Suppressor macrophage treated with lipopolysaccharide for 1 hour (primary cell): ENCODE measurements around the gene ZDHHC1.
"Not testable (repeated sequence)": the region's sequence is repeated elsewhere in the genome, so short reads cannot be mapped to it uniquely, and the experiment has no call there.

Experiments used
- DNase-seq, 3 donors: peaks; one replicate each; pipeline ENCODE4 v3.0.0-alpha.2; 2020 to 2022

Gene ZDHHC1

DNA sequence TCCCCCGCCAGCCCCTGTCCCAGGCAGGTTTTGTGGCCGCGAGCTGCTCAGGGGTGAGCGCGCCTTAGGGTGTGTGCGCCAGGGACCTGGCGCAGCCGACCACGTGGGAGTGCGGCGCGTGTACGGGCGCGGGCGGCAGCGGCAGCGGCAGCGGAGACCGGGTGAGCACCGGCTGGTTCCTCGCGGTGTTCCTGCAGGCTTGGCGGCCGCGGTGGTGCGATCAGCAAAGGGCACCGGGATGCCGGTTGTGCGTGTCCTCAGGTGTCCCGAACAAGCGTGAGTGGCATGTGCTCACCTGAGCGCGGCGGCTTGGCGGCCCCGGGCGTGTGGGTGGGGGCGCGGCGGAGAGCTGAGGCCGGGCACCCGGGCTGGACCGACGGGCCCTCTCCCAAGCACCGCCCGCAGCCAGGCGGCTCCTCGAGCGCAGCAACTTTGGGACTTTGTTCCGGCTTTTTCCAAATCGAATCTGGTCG, 14.3 kb upstream of the ZDHHC1 start:
- peak in 2 of 3 donors; percentile 45 to 51 for DNase-seq

- no peak for DNase-seq
Measured at GRCh38 chr16:67429799-67430503, 13.7 kb upstream of the ZDHHC1 start.

DNA sequence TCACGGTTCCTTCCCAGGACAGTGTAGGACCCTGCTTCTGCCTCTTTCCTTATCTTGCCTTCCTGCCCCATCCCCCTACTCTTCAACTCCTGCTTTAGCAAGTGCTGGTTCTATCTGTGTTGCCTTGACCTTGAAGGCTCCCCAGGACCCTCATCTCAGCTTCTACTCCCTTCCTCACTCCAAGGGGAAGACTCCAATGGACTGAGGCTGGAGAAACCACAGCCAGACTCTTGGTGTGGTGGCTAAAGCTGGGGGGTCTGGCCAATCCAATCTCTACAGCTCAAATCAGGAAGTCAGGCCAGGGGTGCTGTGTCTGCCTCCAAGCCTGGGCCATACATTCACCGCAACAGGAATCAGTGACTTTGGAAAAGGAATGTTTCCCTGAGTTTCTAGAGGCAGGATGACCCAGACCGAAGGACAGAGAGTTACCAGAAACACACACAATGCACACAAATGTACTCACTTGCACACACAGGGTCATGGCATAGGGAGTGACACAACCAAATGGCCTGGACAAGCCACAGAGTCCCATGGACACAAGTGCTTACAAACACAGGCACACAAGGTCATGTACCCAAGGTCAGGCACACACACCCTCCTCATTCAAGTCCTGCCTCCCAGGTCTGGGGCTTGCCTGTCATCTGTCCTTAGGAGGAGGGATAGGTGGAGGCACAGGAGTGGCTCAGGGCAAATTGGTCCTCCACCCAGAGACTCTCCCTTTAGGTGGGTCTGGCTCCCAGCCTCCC, 12.9 kb upstream of the ZDHHC1 start:
- no peak for DNase-seq

DNA sequence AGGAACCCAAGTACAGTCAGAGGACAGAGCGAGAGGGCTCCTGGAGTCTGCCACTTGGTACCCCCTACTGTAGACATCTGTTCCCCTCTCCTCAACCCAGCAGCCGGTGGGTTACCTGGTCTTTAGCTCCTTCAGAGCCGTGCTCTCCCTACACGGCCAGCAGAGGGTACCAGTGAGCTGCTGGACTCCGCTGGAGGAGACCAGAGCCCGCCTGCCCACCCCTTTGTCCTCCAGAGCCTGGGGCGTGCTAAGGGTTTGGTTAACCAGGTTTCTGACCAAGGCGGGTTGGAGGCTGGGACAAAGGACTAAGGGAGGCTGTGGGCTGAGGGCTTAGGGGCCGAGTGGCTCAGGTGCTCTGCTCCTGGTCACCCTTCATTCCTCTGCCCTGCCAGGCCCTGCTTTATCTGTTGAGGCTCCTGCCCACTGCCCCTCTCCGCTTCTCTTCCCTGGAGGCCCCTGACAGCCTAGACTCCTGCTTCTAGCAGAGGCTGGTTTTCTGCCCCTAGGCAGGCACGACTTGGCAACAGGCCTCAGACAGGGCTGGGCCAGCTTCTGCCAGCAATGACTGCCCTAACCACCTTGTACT, 12.0 kb upstream of the ZDHHC1 start:
- peak; percentile 71 to 84 (median 76) for DNase-seq

GRCh38 chr16:67426950-67427349, 10.7 kb upstream of the ZDHHC1 start:
- DNase-seq, result no peak

DNA sequence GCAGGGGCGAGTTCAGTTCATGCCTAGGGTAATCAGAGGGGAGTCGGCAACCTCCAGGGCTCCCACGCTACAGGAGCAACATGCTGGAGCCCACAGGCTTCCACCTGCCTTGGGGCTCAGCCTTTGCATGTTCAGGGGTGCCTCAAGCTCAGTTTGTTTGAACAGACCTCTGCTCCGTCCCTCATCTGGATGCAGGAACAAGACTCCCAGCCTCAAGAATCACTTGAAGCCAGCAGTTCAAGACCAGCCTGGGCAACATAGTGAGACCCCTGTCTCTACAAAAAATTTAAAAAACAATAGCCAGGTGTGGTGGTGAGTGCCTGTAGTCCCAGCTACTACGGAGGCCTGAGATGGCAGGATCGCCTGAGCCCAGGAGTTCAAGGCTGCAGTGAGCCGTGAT, 9.7 kb upstream of the ZDHHC1 start:
- DNase-seq, result no peak

DNA sequence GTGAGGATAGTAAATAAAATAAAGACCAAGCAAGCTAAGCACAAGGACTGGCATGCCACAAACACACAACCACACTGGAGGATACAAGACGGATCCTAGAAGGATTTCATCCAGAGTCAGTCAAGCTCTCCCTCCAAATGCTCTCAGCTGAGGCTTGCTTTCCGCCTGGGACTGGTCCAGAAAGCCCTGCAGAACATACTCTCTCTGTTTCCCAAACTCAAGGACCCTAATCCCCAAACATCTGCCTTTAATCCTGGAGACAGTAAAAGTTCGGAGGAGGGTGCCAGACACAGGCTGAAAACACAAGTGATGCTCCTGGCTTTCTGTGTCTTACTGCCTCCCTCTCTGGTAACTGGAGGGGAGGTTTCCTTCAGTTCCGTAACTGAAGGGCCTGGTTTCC, 9.3 kb upstream of the ZDHHC1 start:
- no peak for DNase-seq

GRCh38 chr16:67425061-67425460, 8.8 kb upstream of the ZDHHC1 start:
- no peak for DNase-seq

DNA sequence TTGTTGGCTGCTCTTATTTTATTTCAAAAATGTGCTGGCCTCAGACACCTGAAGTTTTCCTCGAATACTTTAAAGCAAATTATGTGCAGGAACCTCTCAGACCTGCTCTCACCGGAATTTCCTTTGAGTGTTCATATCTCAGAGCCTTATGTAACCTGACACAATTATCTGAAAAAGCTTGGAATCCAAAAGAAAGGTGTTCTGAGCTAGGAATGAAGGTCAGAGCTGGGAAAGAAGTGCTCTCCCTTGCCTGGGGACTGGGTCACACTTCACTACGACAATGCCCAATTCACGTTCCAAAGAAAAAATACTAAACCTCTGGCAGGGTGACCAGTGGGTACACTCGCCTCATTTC, 8.0 kb upstream of the ZDHHC1 start:
- no peak for DNase-seq

GRCh38 chr16:67423611-67424260, 7.5 kb upstream of the ZDHHC1 start:
- DNase-seq, result no peak

DNA sequence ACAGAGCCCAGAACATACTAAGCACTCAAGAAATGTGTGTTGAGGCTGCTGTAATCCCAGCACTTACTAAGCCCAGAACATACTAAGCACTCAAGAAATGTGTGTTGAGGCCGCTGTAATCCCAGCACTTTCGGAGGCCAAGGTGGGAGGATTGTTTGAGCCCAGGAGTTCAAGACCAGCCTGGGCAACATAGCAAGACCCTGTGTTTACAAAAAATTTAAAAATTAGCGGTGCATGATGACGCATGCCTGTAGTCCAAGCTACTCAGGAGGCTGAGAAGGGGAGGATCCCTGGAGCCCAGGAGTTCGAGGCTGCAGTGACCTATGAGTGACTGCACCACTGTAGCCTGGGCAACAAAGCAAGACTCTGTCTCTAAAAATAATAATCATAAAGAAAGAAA, 6.7 kb upstream of the ZDHHC1 start:
- DNase-seq, result no peak

GRCh38 chr16:67421030-67421429, 4.8 kb upstream of the ZDHHC1 start:
- no peak for DNase-seq

GRCh38 chr16:67419931-67420330, 3.7 kb upstream of the ZDHHC1 start:
- DNase-seq, result no peak

DNA sequence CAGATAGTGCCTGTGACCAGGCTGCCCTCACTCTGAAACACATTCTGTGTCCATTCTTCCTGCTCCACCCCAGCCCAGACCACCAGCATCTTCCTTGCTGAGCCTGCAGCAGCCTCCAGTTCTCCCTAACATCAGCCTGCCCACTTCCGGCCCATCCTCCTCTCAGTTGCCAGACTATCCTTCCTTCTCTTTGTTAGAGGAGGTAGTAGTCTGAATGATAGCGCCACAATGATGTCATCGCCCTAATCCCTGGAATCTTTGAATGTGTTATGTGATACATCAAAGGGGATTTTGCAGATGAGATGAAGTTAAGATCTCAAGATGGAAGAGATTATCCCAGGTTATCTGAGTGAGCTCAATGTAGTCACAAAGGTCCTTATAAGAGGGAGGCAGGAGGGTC, 3.2 kb upstream of the ZDHHC1 start:
- DNase-seq, result no peak

GRCh38 chr16:67417333-67418061, 1.2 kb upstream of the ZDHHC1 start:
- no peak for DNase-seq

DNA sequence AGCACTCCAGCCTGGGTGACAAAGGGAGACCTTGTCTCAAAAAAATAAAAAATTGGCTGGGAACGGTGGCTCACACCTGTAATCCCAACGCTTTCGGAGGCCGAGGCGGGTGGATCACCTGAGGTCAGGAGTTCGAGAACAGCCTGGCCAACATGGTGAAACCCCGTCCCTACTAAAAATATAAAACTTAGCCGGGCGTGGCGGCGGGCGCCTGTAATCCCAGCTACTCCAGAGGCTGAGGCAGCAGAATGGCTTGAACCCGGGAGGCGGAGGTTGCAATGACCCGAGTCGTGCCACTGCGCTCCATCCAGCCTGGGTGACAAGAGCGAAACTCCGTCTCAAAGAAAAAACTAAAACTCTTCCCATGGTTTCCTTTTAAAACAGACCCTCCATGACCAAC, 856 bp downstream of the ZDHHC1 start:
- not testable (repeated sequence) for DNase-seq

GRCh38 chr16:67413978-67414911, 2.0 kb downstream of the ZDHHC1 start:
- DNase-seq, result peak; percentile 46 to 67 (median 57)

GRCh38 chr16:67412294-67412693, 4.0 kb downstream of the ZDHHC1 start:
- DNase-seq, result no peak

- no peak for DNase-seq
Measured at GRCh38 chr16:67411339-67411738, 4.9 kb downstream of the ZDHHC1 start.

DNA sequence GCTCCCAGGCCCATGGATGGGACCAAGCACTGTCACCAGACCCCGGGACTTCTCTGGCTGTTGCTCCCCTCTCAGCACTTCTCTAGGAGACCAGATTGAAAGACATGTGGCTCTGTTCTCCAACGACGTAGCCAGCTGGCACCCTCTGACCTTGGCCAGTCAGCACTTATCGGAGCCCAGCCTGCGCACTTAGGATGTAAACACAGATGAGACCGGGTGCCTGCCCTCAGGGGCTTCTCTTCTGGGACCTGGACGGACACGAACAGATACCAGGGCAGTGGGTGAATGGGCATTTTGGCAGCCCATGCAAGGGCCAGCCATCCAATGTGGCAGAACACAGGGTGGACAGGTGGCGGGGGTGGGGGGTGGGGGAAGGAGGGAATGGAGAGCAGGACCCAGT, 6.6 kb downstream of the ZDHHC1 start:
- no peak for DNase-seq

GRCh38 chr16:67407788-67408452, 8.4 kb downstream of the ZDHHC1 start:
- DNase-seq, result no peak
